ENCODE data around the gene DHX35.

GRCh38 chr20:38957235-38957876 is 4.8 kb upstream of the DHX35 start:
- TF ChIP-seq, protein P1, sequence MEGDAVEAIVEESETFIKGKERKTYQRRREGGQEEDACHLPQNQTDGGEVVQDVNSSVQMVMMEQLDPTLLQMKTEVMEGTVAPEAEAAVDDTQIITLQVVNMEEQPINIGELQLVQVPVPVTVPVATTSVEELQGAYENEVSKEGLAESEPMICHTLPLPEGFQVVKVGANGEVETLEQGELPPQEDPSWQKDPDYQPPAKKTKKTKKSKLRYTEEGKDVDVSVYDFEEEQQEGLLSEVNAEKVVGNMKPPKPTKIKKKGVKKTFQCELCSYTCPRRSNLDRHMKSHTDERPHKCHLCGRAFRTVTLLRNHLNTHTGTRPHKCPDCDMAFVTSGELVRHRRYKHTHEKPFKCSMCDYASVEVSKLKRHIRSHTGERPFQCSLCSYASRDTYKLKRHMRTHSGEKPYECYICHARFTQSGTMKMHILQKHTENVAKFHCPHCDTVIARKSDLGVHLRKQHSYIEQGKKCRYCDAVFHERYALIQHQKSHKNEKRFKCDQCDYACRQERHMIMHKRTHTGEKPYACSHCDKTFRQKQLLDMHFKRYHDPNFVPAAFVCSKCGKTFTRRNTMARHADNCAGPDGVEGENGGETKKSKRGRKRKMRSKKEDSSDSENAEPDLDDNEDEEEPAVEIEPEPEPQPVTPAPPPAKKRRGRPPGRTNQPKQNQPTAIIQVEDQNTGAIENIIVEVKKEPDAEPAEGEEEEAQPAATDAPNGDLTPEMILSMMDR (IDR thresholded peaks at IDR 0.05), result no peak
- no peak for TF ChIP-seq POLR2A (IDR thresholded peaks at IDR 0.05)

Measured in lower leg skin (tissue), 3 donors.